ENCODE data around the gene TMED5.

DNA sequence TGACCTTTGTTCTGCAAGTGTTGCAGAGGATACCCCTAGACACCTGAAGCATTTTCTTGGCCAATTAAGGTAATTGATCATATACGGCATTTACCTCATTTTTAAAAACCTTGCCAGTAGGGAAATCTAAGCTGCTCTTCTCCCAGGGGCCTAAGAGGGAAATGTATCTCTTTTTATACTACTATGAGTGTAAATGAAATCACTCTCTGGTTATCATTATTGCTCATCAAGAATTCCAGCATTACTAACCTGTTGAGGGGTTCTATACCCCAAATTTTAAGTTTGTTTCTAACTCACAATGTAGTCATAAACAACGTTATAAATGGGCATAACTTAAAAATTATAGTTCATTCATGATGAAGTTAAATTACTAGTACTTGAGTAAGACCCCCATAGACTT, 27.4 kb downstream of the TMED5 start:
- TF ChIP-seq, protein P1, sequence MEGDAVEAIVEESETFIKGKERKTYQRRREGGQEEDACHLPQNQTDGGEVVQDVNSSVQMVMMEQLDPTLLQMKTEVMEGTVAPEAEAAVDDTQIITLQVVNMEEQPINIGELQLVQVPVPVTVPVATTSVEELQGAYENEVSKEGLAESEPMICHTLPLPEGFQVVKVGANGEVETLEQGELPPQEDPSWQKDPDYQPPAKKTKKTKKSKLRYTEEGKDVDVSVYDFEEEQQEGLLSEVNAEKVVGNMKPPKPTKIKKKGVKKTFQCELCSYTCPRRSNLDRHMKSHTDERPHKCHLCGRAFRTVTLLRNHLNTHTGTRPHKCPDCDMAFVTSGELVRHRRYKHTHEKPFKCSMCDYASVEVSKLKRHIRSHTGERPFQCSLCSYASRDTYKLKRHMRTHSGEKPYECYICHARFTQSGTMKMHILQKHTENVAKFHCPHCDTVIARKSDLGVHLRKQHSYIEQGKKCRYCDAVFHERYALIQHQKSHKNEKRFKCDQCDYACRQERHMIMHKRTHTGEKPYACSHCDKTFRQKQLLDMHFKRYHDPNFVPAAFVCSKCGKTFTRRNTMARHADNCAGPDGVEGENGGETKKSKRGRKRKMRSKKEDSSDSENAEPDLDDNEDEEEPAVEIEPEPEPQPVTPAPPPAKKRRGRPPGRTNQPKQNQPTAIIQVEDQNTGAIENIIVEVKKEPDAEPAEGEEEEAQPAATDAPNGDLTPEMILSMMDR (IDR thresholded peaks at IDR 0.05; ENCODE audit: insufficient read depth, low read length) = no peak
- no peak for TF ChIP-seq GABPA (IDR thresholded peaks at IDR 0.05; ENCODE audit: low read depth)
